ENCODE results near the gene RGL4.

RGL4 gene

DNA sequence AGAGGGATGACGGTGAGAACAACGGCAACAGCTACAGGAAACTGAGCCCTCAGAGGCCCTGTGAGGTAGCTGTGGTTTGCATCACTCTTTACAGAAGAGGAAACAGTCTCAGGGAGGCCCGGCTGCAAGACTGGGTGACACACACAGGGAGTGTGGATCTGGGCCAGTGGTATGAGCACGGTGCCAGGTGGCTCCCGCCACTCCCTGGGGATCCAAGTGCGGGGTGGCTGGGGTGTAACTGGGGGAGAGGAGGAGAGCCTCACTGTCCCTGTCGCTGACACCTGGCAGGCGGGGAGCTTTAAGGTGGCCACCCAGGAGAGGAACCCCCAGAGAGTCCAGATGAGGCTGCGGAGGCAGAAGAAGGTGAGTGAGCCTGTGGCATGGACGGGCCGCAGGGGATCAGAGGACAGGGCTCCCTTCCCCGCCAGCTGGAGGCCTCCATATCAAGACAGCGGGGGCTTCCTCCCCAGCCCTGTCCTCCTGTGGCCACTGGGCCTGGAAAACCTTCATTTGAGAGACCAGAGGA lies 5.6 kb downstream of the RGL4 start:
- TF ChIP-seq, protein P1, sequence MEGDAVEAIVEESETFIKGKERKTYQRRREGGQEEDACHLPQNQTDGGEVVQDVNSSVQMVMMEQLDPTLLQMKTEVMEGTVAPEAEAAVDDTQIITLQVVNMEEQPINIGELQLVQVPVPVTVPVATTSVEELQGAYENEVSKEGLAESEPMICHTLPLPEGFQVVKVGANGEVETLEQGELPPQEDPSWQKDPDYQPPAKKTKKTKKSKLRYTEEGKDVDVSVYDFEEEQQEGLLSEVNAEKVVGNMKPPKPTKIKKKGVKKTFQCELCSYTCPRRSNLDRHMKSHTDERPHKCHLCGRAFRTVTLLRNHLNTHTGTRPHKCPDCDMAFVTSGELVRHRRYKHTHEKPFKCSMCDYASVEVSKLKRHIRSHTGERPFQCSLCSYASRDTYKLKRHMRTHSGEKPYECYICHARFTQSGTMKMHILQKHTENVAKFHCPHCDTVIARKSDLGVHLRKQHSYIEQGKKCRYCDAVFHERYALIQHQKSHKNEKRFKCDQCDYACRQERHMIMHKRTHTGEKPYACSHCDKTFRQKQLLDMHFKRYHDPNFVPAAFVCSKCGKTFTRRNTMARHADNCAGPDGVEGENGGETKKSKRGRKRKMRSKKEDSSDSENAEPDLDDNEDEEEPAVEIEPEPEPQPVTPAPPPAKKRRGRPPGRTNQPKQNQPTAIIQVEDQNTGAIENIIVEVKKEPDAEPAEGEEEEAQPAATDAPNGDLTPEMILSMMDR (IDR thresholded peaks at IDR 0.05; ENCODE audit: low read depth, low read length, missing control alignments), result no peak
- Histone ChIP-seq H3K27me3 (replicated peaks) (no peaks in the 10 kb centered on the region), H3K27ac (no peak overlapping the region), H3K4me3 (ENCODE audit: low read depth, low read length) (no peak overlapping the region), H3K36me3 (replicated peaks) (peaks cover 18% of the 10 kb centered on the region)
- peak; percentile 40 for DNase-seq
- in situ Hi-C loops (cut with HindIII; ENCODE audit: low pct_ligation_motif_present, low sequenced_read_pairs), result no loop called here

- Histone ChIP-seq H3K27me3 (replicated peaks) (no peaks in the 10 kb centered on the region), H3K4me3 (ENCODE audit: low read depth, low read length) (no peak overlapping the region), H3K36me3 (replicated peaks) (peaks cover 18% of the 10 kb centered on the region), H3K27ac (no peak overlapping the region)
- in situ Hi-C loops (cut with HindIII; ENCODE audit: low pct_ligation_motif_present, low sequenced_read_pairs), result no loop called here
- no peak for DNase-seq
- TF ChIP-seq, protein P1 (IDR thresholded peaks at IDR 0.05; ENCODE audit: low read depth, low read length, missing control alignments), result no peak
Observed at GRCh38 chr22:23697031-23697970, 6.5 kb downstream of the RGL4 start.

GRCh38 chr22:23698094-23698493 lies 7.3 kb downstream of the RGL4 start:
- Histone ChIP-seq H3K27me3 (replicated peaks) (no peaks in the 10 kb centered on the region), H3K27ac (no peak overlapping the region), H3K36me3 (replicated peaks) (peaks cover 18% of the 10 kb centered on the region)

GRCh38 chr22:23698673-23699235 lies 7.9 kb downstream of the RGL4 start:
- no peak overlapping the region for H3K27ac ChIP-seq
- in situ Hi-C loops (cut with HindIII; ENCODE audit: low pct_ligation_motif_present, low sequenced_read_pairs), result no loop called here
- peaks cover 15% of the 10 kb centered on the region for H3K36me3 ChIP-seq (replicated peaks)
- DNase-seq, result no peak
- no peak overlapping the region for H3K4me3 ChIP-seq (ENCODE audit: low read depth, low read length)
- TF ChIP-seq, protein P1 (IDR thresholded peaks at IDR 0.05; ENCODE audit: low read depth, low read length, missing control alignments), result no peak
- no peaks in the 10 kb centered on the region for H3K27me3 ChIP-seq (replicated peaks)

More at GRCh38 chr22:23698094-23698493, 7.3 kb downstream of the RGL4 start:
- no peak for DNase-seq
- in situ Hi-C loops (cut with HindIII; ENCODE audit: low pct_ligation_motif_present, low sequenced_read_pairs), result no loop called here
- H3K4me3 ChIP-seq (ENCODE audit: low read depth, low read length), result no peak overlapping the region
- TF ChIP-seq, protein P1 (IDR thresholded peaks at IDR 0.05; ENCODE audit: low read depth, low read length, missing control alignments), result no peak

- Histone ChIP-seq H3K36me3 (replicated peaks) (peaks cover 14% of the 10 kb centered on the region), H3K27ac (peak overlapping the region; percentile 20), H3K27me3 (replicated peaks) (no peaks in the 10 kb centered on the region), H3K4me3 (ENCODE audit: low read depth, low read length) (no peak overlapping the region)
- TF ChIP-seq, protein P1 (IDR thresholded peaks at IDR 0.05; ENCODE audit: low read depth, low read length, missing control alignments), result no peak
- DNase-seq, result peak; percentile 56
- in situ Hi-C loops (cut with HindIII; ENCODE audit: low pct_ligation_motif_present, low sequenced_read_pairs), result no loop called here
Observed at GRCh38 chr22:23700706-23701105, 9.9 kb downstream of the RGL4 start.
